Keratinocyte (primary cell): ENCODE results near the gene CEP170B. TPM values are rescaled to one million over a fixed set of nuclear protein-coding genes. Genes with fewer than 3 reads are reported as not detected.

Experiments used
- DNase-seq: peaks from one replicate; pipeline ENCODE4 v3.0.0-alpha.2; 2011; ENCODE audit warnings: low read depth, missing footprints, low spot score
- FAIRE-seq: peaks from 2 replicates; lab custom pipeline; 2011; peaks lifted over from hg19 to GRCh38; lab: Jason Lieb, UNC
- H2AFZ ChIP-seq: 2 replicates; pipeline ENCODE4 v1.6.0; 2012; ENCODE audit warnings: low read length, control low read depth, inconsistent platforms; ENCODE audit not compliant: control insufficient read depth
- H3K27ac ChIP-seq: 2 replicates; pipeline ENCODE4 v1.5.1; 2011; ENCODE audit warnings: low read length; ENCODE audit not compliant: control insufficient read depth, insufficient read depth
- H3K27me3 ChIP-seq: 3 replicates; pipeline ENCODE4 v1.6.0; 2011; ENCODE audit warnings: low read length; ENCODE audit not compliant: control insufficient read depth, insufficient read depth; ENCODE audit errors: extremely low read depth
- H3K36me3 ChIP-seq, 2 experiments: 2 replicates in 1 of 2; 3 replicates in 1 of 2; pipeline ENCODE4 v1.5.1; 2011; ENCODE audit warnings: low read length in 2 of 2, mild to moderate bottlenecking in 1 of 2; ENCODE audit not compliant: control insufficient read depth in 2 of 2, insufficient read depth in 2 of 2; ENCODE audit errors: extremely low read depth in 1 of 2
- H3K4me1 ChIP-seq: 3 replicates; pipeline ENCODE4 v1.5.1; 2011; ENCODE audit warnings: low read length; ENCODE audit not compliant: control insufficient read depth, insufficient read depth; ENCODE audit errors: extremely low read depth
- H3K4me2 ChIP-seq: 3 replicates; pipeline ENCODE4 v1.6.0; 2011; ENCODE audit warnings: low read depth, low read length; ENCODE audit not compliant: control insufficient read depth, insufficient read depth; ENCODE audit errors: extremely low read depth
- H3K4me3 ChIP-seq, 3 experiments: fragments of 200-600 bp in 1 of 3; sonication (generic) in 1 of 3; 2 replicates in 2 of 3; 3 replicates in 1 of 3; pipeline ENCODE4 v1.5.1; 2011 to 2016; ENCODE audit warnings: low read length in 3 of 3, mild to moderate bottlenecking in 3 of 3, control low read depth in 2 of 3, inconsistent platforms in 1 of 3, low read depth in 1 of 3, mixed read lengths in 1 of 3, mixed run types in 1 of 3, moderate library complexity in 1 of 3; ENCODE audit not compliant: control insufficient read depth in 2 of 3, insufficient read depth in 2 of 3; ENCODE audit errors: extremely low read depth in 1 of 3
- H3K79me2 ChIP-seq: 2 replicates; pipeline ENCODE4 v1.6.0; 2012; ENCODE audit warnings: low read length; ENCODE audit not compliant: control insufficient read depth, insufficient read depth
- H3K9ac ChIP-seq: 3 replicates; pipeline ENCODE4 v1.6.0; 2011; ENCODE audit warnings: low read length; ENCODE audit not compliant: control insufficient read depth, insufficient read depth; ENCODE audit errors: extremely low read depth
- H3K9me1 ChIP-seq: 3 replicates; pipeline ENCODE4 v1.6.0; 2011; ENCODE audit warnings: low read length; ENCODE audit not compliant: control insufficient read depth, insufficient read depth; ENCODE audit errors: extremely low read depth
- H3K9me3 ChIP-seq: 2 replicates; pipeline ENCODE4 v1.5.1; 2012; ENCODE audit warnings: low read depth, low read length; ENCODE audit not compliant: control insufficient read depth
- H4K20me1 ChIP-seq: 3 replicates; pipeline ENCODE4 v1.6.0; 2011; ENCODE audit warnings: low read length; ENCODE audit not compliant: control insufficient read depth, insufficient read depth; ENCODE audit errors: extremely low read depth
- EZH2 ChIP-seq: IDR thresholded peaks from one replicate; pipeline ENCODE4 v1.6.1; 2012; ENCODE audit warnings: inconsistent platforms, mild to moderate bottlenecking, low read length, moderate library complexity
- dilution Hi-C: fragments of 300-500 bp; cut with MboI; formaldehyde crosslinking; loops from one replicate; pipeline ENCODE4 v1.7.0; 2020; ENCODE audit warnings: low sequenced_read_pairs; ENCODE audit not compliant: extremely low pct_ligation_motif_present
- polyA plus RNA-seq, 5 experiments: library from polyadenylated mRNA; depleted of rRNA in 3 of 5; stranded (reverse) in 3 of 5; stranded (forward) in 1 of 5; unstranded in 1 of 5; fragments of >200 nt; gene quantifications; 1 replicate in 1 of 5; 2 replicates in 3 of 5; 3 replicates in 1 of 5; pipeline versions ENCODE4 v1.2.1 to v1.2.3, GENCODE V29; 2011 to 2012; ENCODE audit warnings: missing spikeins in 2 of 5, low read depth in 1 of 5, low replicate concordance in 1 of 5
- TF ChIP-seq, protein P1 (sequence below), 3 experiments: IDR thresholded peaks in 1 of 3; conservative IDR thresholded peaks in 1 of 3; optimal IDR thresholded peaks in 1 of 3; 2 replicates in 2 of 3; 3 replicates in 1 of 3; pipeline versions ENCODE3 to v1.5.1; 2011; ENCODE audit warnings: low read length in 3 of 3, mild to moderate bottlenecking in 3 of 3, moderate library complexity in 2 of 3, control low read depth in 1 of 3, inconsistent platforms in 1 of 3; ENCODE audit not compliant: insufficient read depth in 2 of 3; ENCODE audit errors: extremely low read depth in 1 of 3

The CEP170B gene
- polyA plus RNA-seq, 1 donor (not counting 4 experiments of a cell fraction or from before 2014, with no cell fraction given): 8.7 TPM

DNA sequence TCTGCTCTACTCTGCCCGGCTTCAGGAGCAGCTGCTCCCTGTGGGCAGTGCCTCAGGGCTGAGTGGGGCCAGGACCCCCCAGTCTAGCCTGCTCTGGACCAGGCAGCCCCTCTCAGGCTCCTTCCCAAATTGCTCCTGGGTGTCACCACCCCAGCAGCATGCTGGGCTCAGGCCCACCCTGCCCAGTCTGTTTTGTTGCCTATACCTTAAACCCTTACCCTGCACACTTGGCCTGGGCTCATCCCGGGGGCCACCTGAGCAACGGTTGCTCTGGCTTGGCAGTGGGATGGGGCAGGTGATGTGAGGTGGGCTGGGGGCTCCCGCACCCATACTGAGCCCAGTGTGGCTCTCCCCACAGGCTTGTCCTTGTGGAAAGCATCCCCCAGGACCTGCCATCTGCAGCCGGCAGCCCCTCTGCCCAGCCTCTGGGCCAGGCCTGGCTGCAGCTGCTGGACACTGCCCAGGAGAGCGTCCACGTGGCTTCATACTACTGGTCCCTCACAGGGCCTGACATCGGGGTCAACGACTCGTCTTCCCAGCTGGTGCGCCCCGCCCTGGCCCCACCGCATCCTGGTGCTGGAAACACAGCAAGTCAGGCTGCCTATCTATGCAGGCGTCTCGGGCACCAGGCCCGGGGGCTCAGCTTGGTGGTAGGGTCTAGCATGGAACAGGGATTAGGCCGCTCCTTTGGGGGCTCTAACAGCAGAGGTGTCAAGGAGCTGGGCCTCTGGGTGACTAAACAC is 63.5 kb downstream of the CEP170B start:
- TF ChIP-seq EZH2: no peak
- TF ChIP-seq, protein P1, sequence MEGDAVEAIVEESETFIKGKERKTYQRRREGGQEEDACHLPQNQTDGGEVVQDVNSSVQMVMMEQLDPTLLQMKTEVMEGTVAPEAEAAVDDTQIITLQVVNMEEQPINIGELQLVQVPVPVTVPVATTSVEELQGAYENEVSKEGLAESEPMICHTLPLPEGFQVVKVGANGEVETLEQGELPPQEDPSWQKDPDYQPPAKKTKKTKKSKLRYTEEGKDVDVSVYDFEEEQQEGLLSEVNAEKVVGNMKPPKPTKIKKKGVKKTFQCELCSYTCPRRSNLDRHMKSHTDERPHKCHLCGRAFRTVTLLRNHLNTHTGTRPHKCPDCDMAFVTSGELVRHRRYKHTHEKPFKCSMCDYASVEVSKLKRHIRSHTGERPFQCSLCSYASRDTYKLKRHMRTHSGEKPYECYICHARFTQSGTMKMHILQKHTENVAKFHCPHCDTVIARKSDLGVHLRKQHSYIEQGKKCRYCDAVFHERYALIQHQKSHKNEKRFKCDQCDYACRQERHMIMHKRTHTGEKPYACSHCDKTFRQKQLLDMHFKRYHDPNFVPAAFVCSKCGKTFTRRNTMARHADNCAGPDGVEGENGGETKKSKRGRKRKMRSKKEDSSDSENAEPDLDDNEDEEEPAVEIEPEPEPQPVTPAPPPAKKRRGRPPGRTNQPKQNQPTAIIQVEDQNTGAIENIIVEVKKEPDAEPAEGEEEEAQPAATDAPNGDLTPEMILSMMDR (optimal IDR thresholded peaks at IDR 0.05 in 1 of 3, IDR thresholded peaks at IDR 0.05 in 1 of 3, conservative IDR thresholded peaks at IDR 0.05 in 1 of 3; ENCODE audit: extremely low read depth in 1 of 3, insufficient read depth in 2 of 3, low read length in 3 of 3): no peak
- no peak for DNase-seq
- Histone ChIP-seq H4K20me1 (no peaks in the 10 kb centered on the region), H3K4me1 (no peaks in the 10 kb centered on the region), H3K9me3 (no peaks in the 10 kb centered on the region), H3K36me3 (no peaks in the 10 kb centered on the region), H3K27me3 (peaks cover 18% of the 10 kb centered on the region), H3K4me2 (no peak overlapping the region), H3K79me2 (no peaks in the 10 kb centered on the region), H3K4me3 (no peak overlapping the region), H3K9ac (no peak overlapping the region), H3K27ac (no peak overlapping the region), H3K9me1 (no peaks in the 10 kb centered on the region), H2AFZ (no peak overlapping the region)
- dilution Hi-C loops: no loop called here
- no peak for FAIRE-seq

DNA sequence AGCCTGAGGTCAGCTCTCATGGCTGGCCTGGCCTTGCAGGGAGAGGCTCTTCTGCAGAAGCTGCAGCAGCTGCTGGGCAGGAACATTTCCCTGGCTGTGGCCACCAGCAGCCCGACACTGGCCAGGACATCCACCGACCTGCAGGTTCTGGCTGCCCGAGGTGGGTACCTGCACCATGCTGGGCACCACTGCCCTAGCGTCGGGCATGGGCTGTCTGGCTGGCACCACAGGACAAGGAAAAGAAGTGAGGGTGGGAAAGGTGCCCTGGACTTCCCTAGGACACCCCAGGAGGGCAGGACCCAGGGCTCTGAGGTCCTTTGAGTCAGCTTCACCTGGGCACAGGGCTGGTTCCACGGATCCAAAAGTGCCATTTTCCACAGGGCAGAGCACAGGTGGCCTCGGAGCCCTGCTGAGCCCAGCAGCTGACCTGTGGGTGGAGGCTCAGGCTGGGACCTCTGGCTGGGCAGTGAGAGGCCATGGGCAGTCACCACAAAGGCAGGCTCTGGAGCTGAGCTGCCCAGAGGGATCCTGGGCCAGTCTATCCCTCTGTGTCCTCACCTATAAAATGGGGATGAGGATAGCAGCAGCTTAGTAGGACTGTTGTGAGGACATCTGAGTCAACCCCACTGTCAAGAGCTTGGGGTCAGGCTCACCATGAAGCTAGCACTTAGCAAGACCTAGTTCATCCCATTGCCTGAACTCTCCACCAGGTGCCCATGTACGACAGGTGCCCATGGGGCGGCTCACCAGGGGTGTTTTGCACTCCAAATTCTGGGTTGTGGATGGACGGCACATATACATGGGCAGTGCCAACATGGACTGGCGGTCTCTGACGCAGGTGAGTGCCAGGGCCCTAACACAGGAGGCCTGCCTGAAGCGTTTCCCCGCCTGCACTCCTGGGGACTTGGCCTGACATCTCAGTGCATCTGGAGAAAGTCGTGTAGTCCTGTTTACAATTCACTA is 64.5 kb downstream of the CEP170B start:
- no peak overlapping the region for H3K4me2 ChIP-seq
- DNase-seq (no peak), FAIRE-seq (no peak)
- H3K9me3 ChIP-seq: no peaks in the 10 kb centered on the region
- H3K79me2 ChIP-seq: no peaks in the 10 kb centered on the region
- no peaks in the 10 kb centered on the region for H4K20me1 ChIP-seq
- H2AFZ ChIP-seq: no peak overlapping the region
- no peak overlapping the region for H3K4me3 ChIP-seq
- TF ChIP-seq, protein P1 (optimal IDR thresholded peaks at IDR 0.05 in 1 of 3, IDR thresholded peaks at IDR 0.05 in 1 of 3, conservative IDR thresholded peaks at IDR 0.05 in 1 of 3; ENCODE audit: extremely low read depth in 1 of 3, insufficient read depth in 2 of 3, low read length in 3 of 3): no peak
- no peak for TF ChIP-seq EZH2
- peaks cover 24% of the 10 kb centered on the region for H3K27me3 ChIP-seq
- no peaks in the 10 kb centered on the region for H3K9me1 ChIP-seq
- H3K27ac ChIP-seq: no peak overlapping the region
- H3K4me1 ChIP-seq: no peaks in the 10 kb centered on the region
- dilution Hi-C loops: no loop called here
- H3K9ac ChIP-seq: no peak overlapping the region
- H3K36me3 ChIP-seq: no peaks in the 10 kb centered on the region
